GM12865 (cell line): Measurements from ENCODE around the gene CREG1.

Experiments used
- DNase-seq: peaks from one replicate; pipeline ENCODE4 v3.0.0; 2010; ENCODE audit warnings: low read depth
- H3K4me3 ChIP-seq: 2 replicates; pipeline ENCODE4 v1.5.1; 2011; ENCODE audit warnings: mild to moderate bottlenecking, low read depth, low read length, control low read depth
- CTCF ChIP-seq: IDR thresholded peaks from 2 replicates; pipeline ENCODE4 v1.5.1; 2011; ENCODE audit warnings: low read length, control low read depth, low read depth, inconsistent platforms; ENCODE audit not compliant: insufficient read depth; ENCODE audit errors: missing control alignments

CREG1 gene

GRCh38 chr1:167491586-167492461 lies 61.7 kb downstream of the CREG1 start:
- no peak for DNase-seq
- no peak for TF ChIP-seq CTCF
- H3K4me3 ChIP-seq, result no peak overlapping the region
